Ectodermal cell (in vitro differentiated cells): Measurements from ENCODE around the gene PCDHB16.
A peak's percentile ranks its signal among the peaks of the same experiment; 100 is the strongest.
"Not testable (repeated sequence)": the region's sequence is repeated elsewhere in the genome, so short reads cannot be mapped to it uniquely, and the experiment has no call there.

Experiments used
- H3K27ac ChIP-seq: 2 replicates; pipeline ENCODE4 v1.7.0; 2013; ENCODE audit warnings: mild to moderate bottlenecking, low read depth, low read length; ENCODE audit not compliant: insufficient read depth, poor library complexity, severe bottlenecking
- H3K27me3 ChIP-seq: 2 replicates; pipeline ENCODE4 v1.7.0; 2013; ENCODE audit warnings: mild to moderate bottlenecking, low read length; ENCODE audit not compliant: insufficient read depth, control insufficient read depth, poor library complexity, severe bottlenecking
- H3K36me3 ChIP-seq: one replicate; pipeline ENCODE4 v1.7.0; 2013; ENCODE audit warnings: low read length; ENCODE audit not compliant: control insufficient read depth, insufficient read depth
- H3K4me1 ChIP-seq: one replicate; pipeline ENCODE4 v1.7.0; 2013; ENCODE audit warnings: low read length; ENCODE audit not compliant: control insufficient read depth, insufficient read depth
- H3K4me3 ChIP-seq: 2 replicates; pipeline ENCODE4 v1.7.0; 2013; ENCODE audit warnings: low read depth, low read length, control low read depth; ENCODE audit not compliant: insufficient read depth
- H3K9me3 ChIP-seq: 2 replicates; pipeline ENCODE4 v1.7.0; 2013; ENCODE audit warnings: mild to moderate bottlenecking, low read length, moderate library complexity; ENCODE audit not compliant: control insufficient read depth
- whole genome bisulfite sequencing, 2 experiments: methylation state at CpG; one replicate each; pipeline ENCODE4 v1.1.7; 2013; ENCODE audit warnings: missing lambda C conversion rate in 2 of 2; 5-methylcytosine and 5-hydroxymethylcytosine counted together

Gene PCDHB16

GRCh38 chr5:141201126-141201525 lies 18.9 kb downstream of the PCDHB16 start:
- H3K9me3 ChIP-seq, H3K27ac ChIP-seq, H3K36me3 ChIP-seq, H3K4me1 ChIP-seq, H3K27me3 ChIP-seq, H3K4me3 ChIP-seq: not testable (repeated sequence)
- 87 to 91% methylated on average over 18 to 20 of the region's 38 CpGs for WGBS, 2 experiments

- H3K4me3 ChIP-seq, H3K4me1 ChIP-seq, H3K27ac ChIP-seq, H3K27me3 ChIP-seq, H3K9me3 ChIP-seq, H3K36me3 ChIP-seq: not testable (repeated sequence)
- 94 to 96% methylated on average over 33 of the region's 35 CpGs for WGBS, 2 experiments
These were observed 19.5 kb downstream of the PCDHB16 start for GRCh38 chr5:141201646-141202045.

GRCh38 chr5:141208478-141208877 lies 26.3 kb downstream of the PCDHB16 start, which contains the start of gene PCDHB12:
Gene PCDHB12, plus strand, starts transcription at chr5:141208719. Its CDS starts 189 bp downstream, at chr5:141208908.
- Histone ChIP-seq H3K27ac (no peak within 1 kb of the TSS), H3K27me3 (no peaks in the 10 kb centered on the region), H3K4me1 (no peaks in the 10 kb centered on the region), H3K9me3 (no peaks in the 10 kb centered on the region), H3K36me3 (no peaks in the 10 kb centered on the region), H3K4me3 (no peak within 1 kb of the TSS)
- 84 to 89% methylated on average over 10 of the region's 11 CpGs for WGBS, 2 experiments

GRCh38 chr5:141210281-141210680 lies 28.1 kb downstream of the PCDHB16 start:
- 95 to 96% methylated on average over 25 to 28 of the region's 39 CpGs for WGBS, 2 experiments
- not testable (repeated sequence) for H3K36me3 ChIP-seq, H3K9me3 ChIP-seq

GRCh38 chr5:141210849-141211248 lies 28.7 kb downstream of the PCDHB16 start:
- not testable (repeated sequence) for H3K27me3 ChIP-seq, H3K4me1 ChIP-seq, H3K36me3 ChIP-seq, H3K4me3 ChIP-seq, H3K27ac ChIP-seq, H3K9me3 ChIP-seq
- 95 to 97% methylated on average over 23 to 24 of the region's 27 CpGs for WGBS, 2 experiments

More at GRCh38 chr5:141210281-141210680, 28.1 kb downstream of the PCDHB16 start:
- not testable (repeated sequence) for H3K4me1 ChIP-seq, H3K4me3 ChIP-seq, H3K27me3 ChIP-seq, H3K27ac ChIP-seq

GRCh38 chr5:141213656-141214339 lies 31.6 kb downstream of the PCDHB16 start, which contains the start of gene PCDHB13:
Gene PCDHB13, plus strand, starts transcription at chr5:141213919. Its CDS starts 205 bp downstream, at chr5:141214124.
- not testable (repeated sequence) for H3K27ac ChIP-seq, H3K36me3 ChIP-seq, H3K4me3 ChIP-seq, H3K4me1 ChIP-seq, H3K9me3 ChIP-seq, H3K27me3 ChIP-seq
- WGBS, 2 experiments: 66 to 83% methylated on average over 9 to 13 of the region's 18 CpGs

GRCh38 chr5:141214583-141214982 lies 32.4 kb downstream of the PCDHB16 start:
- 92 to 93% methylated on average over 7 to 8 of the region's 12 CpGs for WGBS, 2 experiments
- not testable (repeated sequence) for H3K27me3 ChIP-seq, H3K36me3 ChIP-seq, H3K9me3 ChIP-seq, H3K4me3 ChIP-seq, H3K4me1 ChIP-seq, H3K27ac ChIP-seq

- H3K27ac ChIP-seq, H3K4me3 ChIP-seq, H3K27me3 ChIP-seq, H3K9me3 ChIP-seq, H3K36me3 ChIP-seq, H3K4me1 ChIP-seq: not testable (repeated sequence)
- 91 to 95% methylated on average over 28 to 30 of the region's 40 CpGs for WGBS, 2 experiments
These were observed 33.3 kb downstream of the PCDHB16 start for GRCh38 chr5:141215504-141215903.

GRCh38 chr5:141216035-141216434 lies 33.8 kb downstream of the PCDHB16 start:
- not testable (repeated sequence) for H3K27ac ChIP-seq, H3K4me1 ChIP-seq, H3K36me3 ChIP-seq, H3K27me3 ChIP-seq, H3K9me3 ChIP-seq, H3K4me3 ChIP-seq
- WGBS, 2 experiments: 93 to 94% methylated on average over 18 to 21 of the region's 26 CpGs

- Histone ChIP-seq H3K27ac (no peak within 1 kb of the TSS), H3K9me3 (no peaks in the 10 kb centered on the region), H3K4me1 (no peaks in the 10 kb centered on the region), H3K4me3 (peak within 1 kb of the TSS; percentile 14), H3K36me3 (no peaks in the 10 kb centered on the region), H3K27me3 (no peaks in the 10 kb centered on the region)
- WGBS, 2 experiments: 46 to 47% methylated on average over 15 of the region's 15 CpGs
These were observed 41.1 kb downstream of the PCDHB16 start, which contains the start of gene PCDHB14 for GRCh38 chr5:141223112-141223783. Gene PCDHB14, plus strand, starts transcription at chr5:141223343. Its CDS starts 163 bp downstream, at chr5:141223506.
